MCF 10A (cell line): ENCODE results near the gene AGBL3. TPM values are rescaled to one million over a fixed set of nuclear protein-coding genes. Genes with fewer than 3 reads are reported as not detected.

Source experiments
- BruUV-seq: library from RNA; stranded (reverse); fragments of 400-500 nt; replicated peaks from 2 replicates; lab custom pipeline; 2021; lab: Mats Ljungman, UMichigan
- CTCF ChIA-PET: fragments of 300-600 bp; sonication (Branson Sonifier 250); formaldehyde crosslinking; extraction: SDS; loops from one replicate; lab custom pipeline; 2021; ENCODE audit warnings: antibody characterized with exemption, inconsistent platforms; lab: Yijun Ruan, JAX
- POLR2A ChIA-PET: fragments of 300-600, 350-650 bp; sonication (Branson Sonifier 250); formaldehyde crosslinking; extraction: SDS; loops from one replicate; lab custom pipeline; 2020; ENCODE audit warnings: antibody characterized with exemption, inconsistent platforms; lab: Yijun Ruan, JAX
- DNase-seq: peaks from one replicate; pipeline ENCODE4 v3.0.0-alpha.2; 2018; ENCODE audit not compliant: unreplicated experiment
- H3K27ac Mint-ChIP-seq: one replicate; pipeline ENCODE4 v1.8.0; 2022; ENCODE audit warnings: mild to moderate bottlenecking, low read depth, mixed read lengths; ENCODE audit not compliant: unreplicated experiment
- H3K27me3 Mint-ChIP-seq: one replicate; pipeline ENCODE4 v1.8.0; 2022; ENCODE audit warnings: mixed read lengths; ENCODE audit not compliant: insufficient read depth, unreplicated experiment
- H3K36me3 Mint-ChIP-seq: one replicate; pipeline ENCODE4 v1.8.0; 2022; ENCODE audit warnings: mild to moderate bottlenecking, moderate library complexity, mixed read lengths; ENCODE audit not compliant: insufficient read depth, unreplicated experiment
- H3K4me1 Mint-ChIP-seq: one replicate; pipeline ENCODE4 v1.8.0; 2022; ENCODE audit warnings: mixed read lengths; ENCODE audit not compliant: insufficient read depth, unreplicated experiment
- H3K4me3 Mint-ChIP-seq: one replicate; pipeline ENCODE4 v1.8.0; 2022; ENCODE audit warnings: mild to moderate bottlenecking, moderate library complexity, mixed read lengths; ENCODE audit not compliant: unreplicated experiment
- H3K9me3 Mint-ChIP-seq: one replicate; pipeline ENCODE4 v1.8.0; 2022; ENCODE audit warnings: mixed read lengths; ENCODE audit not compliant: unreplicated experiment
- intact Hi-C: fragments of 100-400 bp; cut with micrococcal nuclease; formaldehyde crosslinking; loops from 2 replicates; pipeline ENCODE4 v1.14.1; 2022
- total RNA-seq: library from RNA; stranded (reverse); gene quantifications from 2 replicates; pipeline ENCODE4 v1.2.3, GENCODE V29; 2022
- TF ChIP-seq, protein P1 (sequence below): fragments of 200-600 bp; IDR thresholded peaks from one replicate; pipeline ENCODE4 v1.8.0; 2022; ENCODE audit warnings: antibody characterized with exemption, mild to moderate bottlenecking; ENCODE audit not compliant: unreplicated experiment

The AGBL3 gene
- total RNA-seq, 1 experiment from 2014 or later = 1.8 TPM

DNA sequence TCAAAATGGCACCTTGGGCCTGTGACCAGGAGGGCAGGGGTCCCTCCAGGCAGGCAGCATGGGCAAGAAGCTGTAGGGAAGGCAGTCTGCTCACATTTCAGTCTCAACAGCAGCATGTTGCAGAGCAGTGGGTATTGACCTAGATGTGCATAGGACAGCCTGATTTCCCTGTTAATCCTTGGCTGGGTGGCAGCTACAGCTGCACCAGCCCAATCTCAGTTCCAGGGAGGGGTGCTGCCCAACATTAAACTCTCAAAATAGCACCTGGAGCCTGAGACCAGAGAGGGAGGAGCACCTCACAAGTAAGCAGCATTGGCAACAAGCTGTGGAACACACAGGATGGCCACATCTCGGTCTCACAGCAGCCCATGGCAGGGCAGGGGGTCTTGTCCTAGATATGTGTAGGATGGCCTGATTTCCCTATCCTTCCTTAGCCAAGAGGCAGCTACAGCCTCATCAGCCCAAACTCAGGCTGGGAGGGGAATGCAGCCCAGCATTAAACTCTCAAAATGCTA, 171.9 kb downstream of the AGBL3 start:
- Mint-ChIP-seq H3K9me3 (peaks cover 34% of the 10 kb centered on the region), H3K27me3 (no peaks in the 10 kb centered on the region), H3K4me1 (peaks cover 11% of the 10 kb centered on the region), H3K27ac (no peak overlapping the region), H3K36me3 (peaks cover 1% of the 10 kb centered on the region), H3K4me3 (no peak overlapping the region)
- no TSS peak for BruUV-seq
- DNase-seq = no peak
- CTCF ChIA-PET = interaction anchor here (0.6 to 1.2 kb wide), 2 partner anchors 10 to 176 kb away, joined by 3 read pairs; partner anchors contain the start of gene TMEM140
- intact Hi-C loops = loop anchor here (5.0 kb wide), 1 partner anchor 166 kb away; no protein-coding TSS in a partner anchor
- TF ChIP-seq, protein P1, sequence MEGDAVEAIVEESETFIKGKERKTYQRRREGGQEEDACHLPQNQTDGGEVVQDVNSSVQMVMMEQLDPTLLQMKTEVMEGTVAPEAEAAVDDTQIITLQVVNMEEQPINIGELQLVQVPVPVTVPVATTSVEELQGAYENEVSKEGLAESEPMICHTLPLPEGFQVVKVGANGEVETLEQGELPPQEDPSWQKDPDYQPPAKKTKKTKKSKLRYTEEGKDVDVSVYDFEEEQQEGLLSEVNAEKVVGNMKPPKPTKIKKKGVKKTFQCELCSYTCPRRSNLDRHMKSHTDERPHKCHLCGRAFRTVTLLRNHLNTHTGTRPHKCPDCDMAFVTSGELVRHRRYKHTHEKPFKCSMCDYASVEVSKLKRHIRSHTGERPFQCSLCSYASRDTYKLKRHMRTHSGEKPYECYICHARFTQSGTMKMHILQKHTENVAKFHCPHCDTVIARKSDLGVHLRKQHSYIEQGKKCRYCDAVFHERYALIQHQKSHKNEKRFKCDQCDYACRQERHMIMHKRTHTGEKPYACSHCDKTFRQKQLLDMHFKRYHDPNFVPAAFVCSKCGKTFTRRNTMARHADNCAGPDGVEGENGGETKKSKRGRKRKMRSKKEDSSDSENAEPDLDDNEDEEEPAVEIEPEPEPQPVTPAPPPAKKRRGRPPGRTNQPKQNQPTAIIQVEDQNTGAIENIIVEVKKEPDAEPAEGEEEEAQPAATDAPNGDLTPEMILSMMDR = no peak
- POLR2A ChIA-PET = interaction anchor here (1.5 kb wide), 1 partner anchor 10 kb away, joined by 4 read pairs; the partner anchor contains the start of gene TMEM140

DNA sequence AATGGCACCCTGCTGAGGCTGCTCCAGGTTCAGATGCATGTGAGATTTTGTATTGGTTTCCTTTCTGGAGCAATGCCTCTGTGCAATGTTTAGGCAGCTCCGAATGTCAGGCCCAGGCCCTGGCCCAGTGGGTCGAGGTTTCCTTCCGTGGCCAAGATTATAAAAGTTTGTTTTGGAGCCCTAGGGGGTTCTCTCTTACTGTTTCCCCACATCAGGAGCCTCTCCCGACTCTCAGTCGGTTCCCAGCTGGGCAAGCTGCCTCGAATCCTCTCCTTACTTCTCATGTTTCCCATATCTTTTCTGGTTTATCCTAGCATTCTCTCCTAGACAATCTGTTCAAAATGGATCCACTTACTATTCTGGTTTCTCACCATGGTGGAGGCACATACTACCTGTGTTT, 172.6 kb downstream of the AGBL3 start:
- Mint-ChIP-seq H3K9me3 (peaks cover 31% of the 10 kb centered on the region), H3K4me1 (peaks cover 11% of the 10 kb centered on the region), H3K36me3 (peaks cover under 1% of the 10 kb centered on the region), H3K4me3 (no peak overlapping the region), H3K27ac (no peak overlapping the region), H3K27me3 (no peaks in the 10 kb centered on the region)
- no TSS peak for BruUV-seq
- CTCF ChIA-PET = interaction anchor here (0.6 kb wide), 1 partner anchor 175 kb away, joined by 3 read pairs; no protein-coding TSS in a partner anchor
- TF ChIP-seq, protein P1 = no peak
- DNase-seq = no peak
- intact Hi-C loops = loop anchor here (5.0 kb wide), 1 partner anchor 167 kb away; no protein-coding TSS in a partner anchor
- POLR2A ChIA-PET = interaction anchor here (0.8 to 1.5 kb wide), 2 partner anchors 11 kb away, joined by 3 to 4 read pairs; partner anchors contain the start of gene TMEM140

DNA sequence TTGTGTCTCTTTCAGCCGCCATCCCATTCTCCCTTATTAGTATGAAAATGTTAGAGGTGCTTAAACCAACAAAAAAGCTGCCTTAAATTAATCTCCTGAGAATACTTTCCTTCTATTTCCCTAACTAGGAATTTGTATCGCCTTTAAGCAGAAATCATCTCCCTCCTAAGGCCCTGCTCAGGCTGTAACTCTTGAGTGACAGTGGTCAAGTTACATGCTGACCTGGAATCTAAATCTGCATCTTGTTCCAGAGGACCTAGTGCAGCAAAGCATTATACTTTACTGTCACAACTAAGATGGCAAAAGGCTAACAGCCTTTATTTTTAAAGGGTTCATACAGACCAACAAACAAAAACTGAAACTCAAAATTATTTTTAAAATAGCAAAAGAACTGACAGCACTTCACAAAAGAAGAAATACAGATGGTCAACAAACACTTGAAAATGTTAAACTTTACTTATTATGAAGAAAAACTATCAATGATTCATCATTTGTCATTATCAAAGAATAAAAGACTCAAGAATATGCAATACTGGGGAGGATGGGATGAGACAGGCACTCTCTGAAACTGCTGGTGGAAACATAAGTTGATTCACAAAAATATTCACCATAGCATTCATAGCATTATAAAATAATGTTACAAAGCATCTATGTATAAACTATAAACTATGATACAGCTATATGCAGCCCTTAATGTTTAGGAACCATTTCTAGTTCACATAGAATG, 173.2 kb downstream of the AGBL3 start:
- intact Hi-C loops = loop anchor here (5.0 kb wide), 1 partner anchor 167 kb away; no protein-coding TSS in a partner anchor

More for the DNA sequence above, 173.2 kb downstream of the AGBL3 start:
- Mint-ChIP-seq H3K9me3 (peaks cover 25% of the 10 kb centered on the region), H3K27ac (peak overlapping the region; percentile 4), H3K27me3 (no peaks in the 10 kb centered on the region), H3K36me3 (peaks cover 6% of the 10 kb centered on the region), H3K4me3 (no peak overlapping the region), H3K4me1 (peaks cover 11% of the 10 kb centered on the region)
- CTCF ChIA-PET = interaction anchor here (1.1 kb wide), 1 partner anchor 50 kb away, joined by 3 read pairs; no protein-coding TSS in a partner anchor
- TF ChIP-seq, protein P1 = no peak
- no peak for DNase-seq
- POLR2A ChIA-PET = interaction anchor here (0.8 to 1.3 kb wide), 2 partner anchors 10 kb away, joined by 3 to 7 read pairs; partner anchors contain the start of gene CYREN
- BruUV-seq = no TSS peak
